ENCODE data around the gene CELF1. TPM values are rescaled to one million over a fixed set of nuclear protein-coding genes. Genes with fewer than 3 reads are reported as not detected.

CELF1 gene
- total RNA-seq, 4 donors from 2014 or later: 51.2 to 138 (median 121) TPM

GRCh38 chr11:47446833-47447232 is 106.1 kb downstream of the CELF1 start:
- intact Hi-C loops (cut with DNase I; ENCODE audit: low total_unique reads): no loop called here
- Histone ChIP-seq H3K27ac (no peak overlapping the region), H3K9me3 (no peaks in the 10 kb centered on the region), H3K27me3 (no peaks in the 10 kb centered on the region), H3K4me1 (no peaks in the 10 kb centered on the region), H3K36me3 (no peaks in the 10 kb centered on the region), H3K4me3 (no peak overlapping the region)
- no peak for DNase-seq
- TF ChIP-seq CTCF (IDR thresholded peaks at IDR 0.05) (no peak), POLR2A (IDR thresholded peaks at IDR 0.05) (no peak)

- H3K27me3 ChIP-seq: no peaks in the 10 kb centered on the region
- intact Hi-C loops (cut with DNase I; ENCODE audit: low total_unique reads): no loop called here
- TF ChIP-seq CTCF (IDR thresholded peaks at IDR 0.05) (no peak), POLR2A (IDR thresholded peaks at IDR 0.05) (no peak)
- H3K27ac ChIP-seq: no peak overlapping the region
- no peaks in the 10 kb centered on the region for H3K4me1 ChIP-seq
- no peaks in the 10 kb centered on the region for H3K36me3 ChIP-seq
- H3K4me3 ChIP-seq: no peak overlapping the region
- DNase-seq: no peak
- no peaks in the 10 kb centered on the region for H3K9me3 ChIP-seq
Measured at GRCh38 chr11:47445840-47446239, 107.1 kb downstream of the CELF1 start.

- Histone ChIP-seq H3K27ac (no peak overlapping the region), H3K36me3 (no peaks in the 10 kb centered on the region), H3K9me3 (no peaks in the 10 kb centered on the region), H3K27me3 (no peaks in the 10 kb centered on the region), H3K4me3 (no peak overlapping the region), H3K4me1 (no peaks in the 10 kb centered on the region)
- no peak for DNase-seq
- intact Hi-C loops (cut with DNase I; ENCODE audit: low total_unique reads): no loop called here
- TF ChIP-seq CTCF (IDR thresholded peaks at IDR 0.05) (no peak), POLR2A (IDR thresholded peaks at IDR 0.05) (no peak)
Measured at GRCh38 chr11:47443817-47444216, 109.1 kb downstream of the CELF1 start.

- H3K36me3 ChIP-seq: no peaks in the 10 kb centered on the region
- intact Hi-C loops (cut with DNase I; ENCODE audit: low total_unique reads): no loop called here
- no peak overlapping the region for H3K27ac ChIP-seq
- TF ChIP-seq POLR2A (IDR thresholded peaks at IDR 0.05) (no peak), CTCF (IDR thresholded peaks at IDR 0.05) (no peak)
- no peak overlapping the region for H3K4me3 ChIP-seq
- H3K9me3 ChIP-seq: no peaks in the 10 kb centered on the region
- no peaks in the 10 kb centered on the region for H3K27me3 ChIP-seq
- no peaks in the 10 kb centered on the region for H3K4me1 ChIP-seq
- no peak for DNase-seq
Measured at GRCh38 chr11:47443028-47443700, 109.8 kb downstream of the CELF1 start.

GRCh38 chr11:47442514-47442913 is 110.4 kb downstream of the CELF1 start:
- Histone ChIP-seq H3K27me3 (no peaks in the 10 kb centered on the region), H3K36me3 (no peaks in the 10 kb centered on the region), H3K4me1 (no peaks in the 10 kb centered on the region), H3K27ac (no peak overlapping the region), H3K9me3 (no peaks in the 10 kb centered on the region), H3K4me3 (no peak overlapping the region)
- intact Hi-C loops (cut with DNase I; ENCODE audit: low total_unique reads): no loop called here
- TF ChIP-seq POLR2A (IDR thresholded peaks at IDR 0.05) (no peak), CTCF (IDR thresholded peaks at IDR 0.05) (no peak)
- no peak for DNase-seq

Measured in uterus (tissue), 4 donors.